DND-41 (cell line): ENCODE data around the gene ITGA11.

ENCODE experiments used
- ATAC-seq: fragments of 200-7000 bp; cut with Tn5 transposase; 3 replicates; pipeline ENCODE4 v1.9.1; 2021; ENCODE audit warnings: low read depth; ENCODE audit not compliant: insufficient read depth
- DNase-seq: peaks from one replicate; pipeline ENCODE4 v3.0.0-alpha.2; 2020
- H2AFZ ChIP-seq: 2 replicates; pipeline ENCODE4 v1.6.0; 2012; ENCODE audit warnings: low read depth, low read length
- H3K27ac ChIP-seq: 2 replicates; pipeline ENCODE4 v1.5.1; 2012; ENCODE audit warnings: low read length, inconsistent platforms
- H3K27me3 ChIP-seq: fragments of 200-600 bp; sonication (generic); 2 replicates; pipeline ENCODE4 v1.6.0; 2012; ENCODE audit warnings: low read length, mild to moderate bottlenecking, inconsistent platforms; ENCODE audit not compliant: insufficient read depth, poor library complexity
- H3K36me3 ChIP-seq: 2 replicates; pipeline ENCODE4 v1.5.1; 2012; ENCODE audit warnings: low read length, inconsistent platforms; ENCODE audit not compliant: insufficient read depth
- H3K4me1 ChIP-seq: 2 replicates; pipeline ENCODE4 v1.5.1; 2012; ENCODE audit warnings: mild to moderate bottlenecking, low read length; ENCODE audit not compliant: insufficient read depth
- H3K4me2 ChIP-seq: 2 replicates; pipeline ENCODE4 v1.6.0; 2012; ENCODE audit warnings: mild to moderate bottlenecking, moderate library complexity, low read length, inconsistent platforms; ENCODE audit not compliant: insufficient read depth
- H3K4me3 ChIP-seq, 2 experiments: fragments of 200-600 bp in 1 of 2; shearing (Covaris generic) in 1 of 2; 2 replicates each; pipeline ENCODE4 v1.5.1; 2012 to 2016; ENCODE audit warnings: inconsistent platforms in 2 of 2, low read length in 2 of 2, mild to moderate bottlenecking in 2 of 2, low read depth in 1 of 2, moderate library complexity in 1 of 2
- H3K79me2 ChIP-seq: 2 replicates; pipeline ENCODE4 v1.6.0; 2012; ENCODE audit warnings: low read length, inconsistent platforms; ENCODE audit not compliant: insufficient read depth
- H3K9ac ChIP-seq: 2 replicates; pipeline ENCODE4 v1.6.0; 2012; ENCODE audit warnings: low read depth, mild to moderate bottlenecking, inconsistent platforms, low read length, moderate library complexity
- H3K9me3 ChIP-seq: 2 replicates; pipeline ENCODE4 v1.5.1; 2012; ENCODE audit warnings: low read length, moderate library complexity, mild to moderate bottlenecking, inconsistent platforms; ENCODE audit not compliant: insufficient read depth, severe bottlenecking
- H4K20me1 ChIP-seq: 2 replicates; pipeline ENCODE4 v1.6.0; 2012; ENCODE audit warnings: low read length; ENCODE audit not compliant: insufficient read depth
- EZH2 ChIP-seq: IDR thresholded peaks from 3 replicates; pipeline ENCODE4 v1.6.1; 2012; ENCODE audit warnings: borderline replicate concordance, low read depth, mild to moderate bottlenecking, moderate library complexity, low read length, inconsistent platforms; ENCODE audit not compliant: severe bottlenecking
- TF ChIP-seq, protein P1 (sequence below): IDR thresholded peaks from 2 replicates; pipeline ENCODE4 v1.5.1; 2012; ENCODE audit warnings: borderline replicate concordance, low read length, moderate library complexity, mild to moderate bottlenecking; ENCODE audit not compliant: poor library complexity, severe bottlenecking; ENCODE audit errors: extremely low read depth

Gene ITGA11

DNA sequence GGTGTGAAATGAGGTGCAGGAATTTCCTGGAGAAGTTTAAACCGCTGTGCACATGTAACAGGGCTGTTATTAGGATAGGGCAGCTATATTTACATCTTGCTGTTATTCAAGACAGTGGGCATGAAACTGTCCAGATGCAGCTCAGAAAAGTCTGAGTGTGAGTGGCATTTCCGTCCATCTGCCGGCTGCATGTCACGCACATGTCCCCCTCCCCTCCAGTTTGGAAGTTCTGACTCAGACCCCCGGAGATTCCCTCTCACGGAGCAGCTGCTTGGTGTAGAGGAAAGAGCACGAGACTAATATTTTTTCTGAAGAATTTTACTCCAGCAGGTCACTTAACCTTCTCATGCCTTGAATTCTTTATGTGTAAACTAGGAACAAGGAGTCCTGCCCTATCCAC lies 84.6 kb downstream of the ITGA11 start:
- DNase-seq = no peak
- no peak for TF ChIP-seq EZH2
- TF ChIP-seq, protein P1, sequence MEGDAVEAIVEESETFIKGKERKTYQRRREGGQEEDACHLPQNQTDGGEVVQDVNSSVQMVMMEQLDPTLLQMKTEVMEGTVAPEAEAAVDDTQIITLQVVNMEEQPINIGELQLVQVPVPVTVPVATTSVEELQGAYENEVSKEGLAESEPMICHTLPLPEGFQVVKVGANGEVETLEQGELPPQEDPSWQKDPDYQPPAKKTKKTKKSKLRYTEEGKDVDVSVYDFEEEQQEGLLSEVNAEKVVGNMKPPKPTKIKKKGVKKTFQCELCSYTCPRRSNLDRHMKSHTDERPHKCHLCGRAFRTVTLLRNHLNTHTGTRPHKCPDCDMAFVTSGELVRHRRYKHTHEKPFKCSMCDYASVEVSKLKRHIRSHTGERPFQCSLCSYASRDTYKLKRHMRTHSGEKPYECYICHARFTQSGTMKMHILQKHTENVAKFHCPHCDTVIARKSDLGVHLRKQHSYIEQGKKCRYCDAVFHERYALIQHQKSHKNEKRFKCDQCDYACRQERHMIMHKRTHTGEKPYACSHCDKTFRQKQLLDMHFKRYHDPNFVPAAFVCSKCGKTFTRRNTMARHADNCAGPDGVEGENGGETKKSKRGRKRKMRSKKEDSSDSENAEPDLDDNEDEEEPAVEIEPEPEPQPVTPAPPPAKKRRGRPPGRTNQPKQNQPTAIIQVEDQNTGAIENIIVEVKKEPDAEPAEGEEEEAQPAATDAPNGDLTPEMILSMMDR = no peak

DNA sequence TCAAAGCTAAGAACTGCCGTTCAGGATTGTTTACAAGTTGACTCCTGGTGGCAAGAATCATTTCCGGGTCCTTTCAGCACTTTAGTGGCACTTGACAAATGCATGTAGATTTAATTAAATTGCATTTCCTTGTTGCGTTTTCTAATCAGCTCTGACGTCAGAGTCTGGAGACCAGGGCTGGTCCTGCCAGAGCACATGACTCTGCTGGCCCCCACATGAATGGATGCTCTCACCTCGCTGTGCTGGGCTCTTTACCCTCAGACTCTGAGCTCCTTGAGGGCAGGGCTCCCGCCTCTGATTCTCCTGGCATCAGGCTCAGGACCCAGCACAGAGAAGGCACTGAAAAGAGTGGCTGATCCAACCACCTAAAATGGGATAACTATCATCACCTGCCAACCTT lies 85.0 kb downstream of the ITGA11 start:
- TF ChIP-seq, protein P1 = no peak
- no peak for TF ChIP-seq EZH2
- no peak for DNase-seq
- ATAC-seq = no peak

More for the DNA sequence above, 84.6 kb downstream of the ITGA11 start:
- Histone ChIP-seq H3K4me3 (no peak overlapping the region), H4K20me1 (no peaks in the 10 kb centered on the region), H3K9me3 (no peaks in the 10 kb centered on the region), H3K36me3 (no peaks in the 10 kb centered on the region), H3K4me2 (no peak overlapping the region), H3K27me3 (no peaks in the 10 kb centered on the region), H2AFZ (no peak overlapping the region), H3K9ac (no peak overlapping the region), H3K79me2 (no peaks in the 10 kb centered on the region), H3K27ac (no peak overlapping the region), H3K4me1 (no peaks in the 10 kb centered on the region)
- ATAC-seq = no peak

DNA sequence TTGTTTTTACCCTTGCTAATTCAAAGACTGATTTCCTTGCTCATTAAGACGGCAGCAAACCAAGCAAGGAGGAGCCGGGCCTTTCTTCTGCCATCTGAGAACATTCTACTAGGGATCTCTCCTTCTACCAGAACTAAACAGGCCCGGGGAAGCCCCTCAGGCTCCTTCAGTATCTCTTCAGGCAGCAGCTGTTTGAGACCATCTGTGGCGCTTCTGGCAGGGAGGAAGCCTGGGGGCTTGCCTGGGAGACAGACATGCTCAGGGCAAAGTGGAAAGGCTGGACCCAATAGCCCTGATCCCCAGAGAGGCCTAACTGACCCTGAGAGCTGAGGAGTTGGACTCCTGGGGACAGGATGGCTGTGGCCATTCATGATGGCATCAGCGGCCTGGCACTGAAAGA lies 86.5 kb downstream of the ITGA11 start:
- Histone ChIP-seq H3K4me2 (no peak overlapping the region), H3K4me1 (no peaks in the 10 kb centered on the region), H3K36me3 (no peaks in the 10 kb centered on the region), H2AFZ (no peak overlapping the region), H4K20me1 (no peaks in the 10 kb centered on the region; the same call in 1 of the 2 replicates), H3K4me3 (no peak overlapping the region), H3K79me2 (no peaks in the 10 kb centered on the region), H3K9me3 (no peaks in the 10 kb centered on the region), H3K27ac (no peak overlapping the region), H3K9ac (no peak overlapping the region), H3K27me3 (no peaks in the 10 kb centered on the region)
- ATAC-seq (no peak), DNase-seq (no peak)
- no peak for TF ChIP-seq EZH2
- TF ChIP-seq, protein P1 = no peak

More for the DNA sequence above, 85.0 kb downstream of the ITGA11 start:
- no peaks in the 10 kb centered on the region for H3K36me3 ChIP-seq
- H3K9me3 ChIP-seq = no peaks in the 10 kb centered on the region
- H3K9ac ChIP-seq = no peak overlapping the region
- no peak overlapping the region for H3K4me3 ChIP-seq
- no peak overlapping the region for H3K27ac ChIP-seq
- H3K4me1 ChIP-seq = no peaks in the 10 kb centered on the region
- no peaks in the 10 kb centered on the region for H3K27me3 ChIP-seq
- H2AFZ ChIP-seq = no peak overlapping the region
- H4K20me1 ChIP-seq = no peaks in the 10 kb centered on the region; the same call in 1 of the 2 replicates
- no peak overlapping the region for H3K4me2 ChIP-seq
- H3K79me2 ChIP-seq = no peaks in the 10 kb centered on the region

DNA sequence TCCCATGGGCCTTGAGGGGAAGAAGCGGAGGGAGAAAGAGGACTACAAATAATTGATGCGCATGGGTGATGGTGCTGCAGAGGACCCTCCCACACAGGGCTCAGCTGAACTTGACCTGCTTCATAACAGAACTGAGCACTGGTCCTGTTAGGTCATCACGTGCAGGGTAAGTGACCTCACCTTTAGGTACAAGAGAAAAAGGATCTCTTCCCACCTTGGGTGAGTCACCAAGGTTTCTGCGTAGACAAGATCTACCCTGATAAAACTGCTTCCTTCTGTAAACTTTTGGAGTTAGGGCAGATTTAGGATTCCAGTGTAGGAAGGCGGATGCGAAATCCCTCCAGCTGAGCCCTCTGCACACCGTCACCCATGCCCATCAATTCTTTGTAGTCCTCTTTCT lies 87.4 kb downstream of the ITGA11 start:
- no peak overlapping the region for H3K4me3 ChIP-seq
- no peaks in the 10 kb centered on the region; the same call in 1 of the 2 replicates for H4K20me1 ChIP-seq
- H3K79me2 ChIP-seq = no peaks in the 10 kb centered on the region
- H3K9me3 ChIP-seq = no peaks in the 10 kb centered on the region
- TF ChIP-seq EZH2 = no peak
- TF ChIP-seq, protein P1 = no peak
- H2AFZ ChIP-seq = no peak overlapping the region
- ATAC-seq = no peak
- no peak for DNase-seq
- no peak overlapping the region for H3K4me2 ChIP-seq
- no peaks in the 10 kb centered on the region for H3K4me1 ChIP-seq
- H3K27me3 ChIP-seq = no peaks in the 10 kb centered on the region
- H3K27ac ChIP-seq = no peak overlapping the region
- H3K36me3 ChIP-seq = no peaks in the 10 kb centered on the region
- H3K9ac ChIP-seq = no peak overlapping the region
